HepG2 (cell line): ENCODE data around the gene PADI1.

Experiments
- CC2D1A ChIP-seq: sonication (generic); formaldehyde crosslinking; IDR thresholded peaks from 2 replicates; pipeline ENCODE4 v1.8.1; 2023; ENCODE audit warnings: mild to moderate bottlenecking, missing genetic modification reagents
- CHD2 ChIP-seq: IDR thresholded peaks from 2 replicates; pipeline ENCODE4 v1.6.1; 2011; ENCODE audit warnings: low read depth, low read length, improper control_type of control experiment
- GLMP ChIP-seq: sonication (generic); formaldehyde crosslinking; IDR thresholded peaks from 2 replicates; pipeline ENCODE4 v1.9.0; 2021; ENCODE audit warnings: missing genetic modification reagents, mild to moderate bottlenecking, borderline replicate concordance
- HMG20B ChIP-seq: conservative IDR thresholded peaks from 2 replicates; pipeline ENCODE4 v1.6.1; 2016; ENCODE audit warnings: missing genetic modification reagents, missing compliant biosample characterization
- JUN ChIP-seq: sonication (generic); formaldehyde crosslinking; IDR thresholded peaks from 2 replicates; pipeline ENCODE4 v1.4.0; 2020; ENCODE audit warnings: mild to moderate bottlenecking, missing genetic modification reagents
- POLR2A ChIP-seq, 2 experiments: IDR thresholded peaks; 2 replicates each; pipeline ENCODE4 v1.6.1; 2011; ENCODE audit warnings: low read depth in 2 of 2, low read length in 2 of 2, mild to moderate bottlenecking in 1 of 2, moderate library complexity in 1 of 2; ENCODE audit not compliant: insufficient read depth in 1 of 2
- SMAD3 ChIP-seq: sonication (generic); formaldehyde crosslinking; IDR thresholded peaks from 2 replicates; pipeline ENCODE4 v1.4.0; 2020; ENCODE audit warnings: missing genetic modification reagents
- SMC3 ChIP-seq: IDR thresholded peaks from 2 replicates; pipeline ENCODE4 v1.6.1; 2011; ENCODE audit warnings: low read length, improper control_type of control experiment
- TAF15 ChIP-seq: fragments of 200-400 bp; formaldehyde crosslinking; IDR thresholded peaks from one replicate; pipeline ENCODE4 v1.6.1; 2018; ENCODE audit warnings: mild to moderate bottlenecking, low read depth, low read length; ENCODE audit not compliant: poor library complexity, severe bottlenecking
- TF ChIP-seq, protein P1 (sequence below): sonication (generic); formaldehyde crosslinking; IDR thresholded peaks from 2 replicates; pipeline ENCODE4 v1.4.0; 2020; ENCODE audit warnings: mild to moderate bottlenecking, missing genetic modification reagents
- TF ChIP-seq, protein P2 (sequence below): sonication (generic); formaldehyde crosslinking; IDR thresholded peaks from 2 replicates; pipeline ENCODE4 v1.5.0; 2020; ENCODE audit warnings: mild to moderate bottlenecking, missing genetic modification reagents, moderate library complexity

- TF ChIP-seq SMAD3 (no peak), CC2D1A (CRISPR knock-in tag) (no peak), CHD2 (no peak), GLMP (CRISPR knock-in tag) (no peak), SMC3 (no peak), POLR2A (IDR thresholded peaks at IDR 0.05; ENCODE audit: insufficient read depth in 1 of 2, low read depth in 2 of 2, low read length in 2 of 2) (no peak), JUN (no peak), TAF15 (no peak), HMG20B (CRISPR knock-in tag) (no peak)
- TF ChIP-seq, protein P1, sequence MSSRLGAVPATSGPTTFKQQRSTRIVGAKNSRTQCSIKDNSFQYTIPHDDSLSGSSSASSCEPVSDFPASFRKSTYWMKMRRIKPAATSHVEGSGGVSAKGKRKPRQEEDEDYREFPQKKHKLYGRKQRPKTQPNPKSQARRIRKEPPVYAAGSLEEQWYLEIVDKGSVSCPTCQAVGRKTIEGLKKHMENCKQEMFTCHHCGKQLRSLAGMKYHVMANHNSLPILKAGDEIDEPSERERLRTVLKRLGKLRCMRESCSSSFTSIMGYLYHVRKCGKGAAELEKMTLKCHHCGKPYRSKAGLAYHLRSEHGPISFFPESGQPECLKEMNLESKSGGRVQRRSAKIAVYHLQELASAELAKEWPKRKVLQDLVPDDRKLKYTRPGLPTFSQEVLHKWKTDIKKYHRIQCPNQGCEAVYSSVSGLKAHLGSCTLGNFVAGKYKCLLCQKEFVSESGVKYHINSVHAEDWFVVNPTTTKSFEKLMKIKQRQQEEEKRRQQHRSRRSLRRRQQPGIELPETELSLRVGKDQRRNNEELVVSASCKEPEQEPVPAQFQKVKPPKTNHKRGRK (CRISPR knock-in tag): no peak
- TF ChIP-seq, protein P2, sequence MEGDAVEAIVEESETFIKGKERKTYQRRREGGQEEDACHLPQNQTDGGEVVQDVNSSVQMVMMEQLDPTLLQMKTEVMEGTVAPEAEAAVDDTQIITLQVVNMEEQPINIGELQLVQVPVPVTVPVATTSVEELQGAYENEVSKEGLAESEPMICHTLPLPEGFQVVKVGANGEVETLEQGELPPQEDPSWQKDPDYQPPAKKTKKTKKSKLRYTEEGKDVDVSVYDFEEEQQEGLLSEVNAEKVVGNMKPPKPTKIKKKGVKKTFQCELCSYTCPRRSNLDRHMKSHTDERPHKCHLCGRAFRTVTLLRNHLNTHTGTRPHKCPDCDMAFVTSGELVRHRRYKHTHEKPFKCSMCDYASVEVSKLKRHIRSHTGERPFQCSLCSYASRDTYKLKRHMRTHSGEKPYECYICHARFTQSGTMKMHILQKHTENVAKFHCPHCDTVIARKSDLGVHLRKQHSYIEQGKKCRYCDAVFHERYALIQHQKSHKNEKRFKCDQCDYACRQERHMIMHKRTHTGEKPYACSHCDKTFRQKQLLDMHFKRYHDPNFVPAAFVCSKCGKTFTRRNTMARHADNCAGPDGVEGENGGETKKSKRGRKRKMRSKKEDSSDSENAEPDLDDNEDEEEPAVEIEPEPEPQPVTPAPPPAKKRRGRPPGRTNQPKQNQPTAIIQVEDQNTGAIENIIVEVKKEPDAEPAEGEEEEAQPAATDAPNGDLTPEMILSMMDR (CRISPR knock-in tag): no peak
These were observed 90.4 kb downstream of the PADI1 start for GRCh38 chr1:17295292-17295691.
